ENCODE data around the gene RABGAP1.

RABGAP1 gene

GRCh38 chr9:123058834-123059233 is 118.0 kb downstream of the RABGAP1 start:
- H3K36me3 ChIP-seq (ENCODE audit: control insufficient read depth in 5 of 5, insufficient read depth in 5 of 5, low read length in 5 of 5), result peaks cover 0 to 12% (median 2%) of the 10 kb centered on the region in 5 donors
- H3K27ac ChIP-seq (ENCODE audit: low read depth, low read length), result no peak overlapping the region
- H3K4me1 ChIP-seq (ENCODE audit: control insufficient read depth in 5 of 5, insufficient read depth in 5 of 5, low read length in 5 of 5), result no peaks in the 10 kb centered on the region
- H3K27me3 ChIP-seq (ENCODE audit: control insufficient read depth in 5 of 5, insufficient read depth in 4 of 5, low read length in 5 of 5), result no peaks in the 10 kb centered on the region
- no peak overlapping the region for H3K9ac ChIP-seq (ENCODE audit: low read length in 5 of 5)
- H3K9me3 ChIP-seq (ENCODE audit: control insufficient read depth in 5 of 5, low read length in 5 of 5), result no peaks in the 10 kb centered on the region
- H3K4me3 ChIP-seq (ENCODE audit: low read depth in 1 of 5, low read length in 5 of 5), result no peak overlapping the region

DNA sequence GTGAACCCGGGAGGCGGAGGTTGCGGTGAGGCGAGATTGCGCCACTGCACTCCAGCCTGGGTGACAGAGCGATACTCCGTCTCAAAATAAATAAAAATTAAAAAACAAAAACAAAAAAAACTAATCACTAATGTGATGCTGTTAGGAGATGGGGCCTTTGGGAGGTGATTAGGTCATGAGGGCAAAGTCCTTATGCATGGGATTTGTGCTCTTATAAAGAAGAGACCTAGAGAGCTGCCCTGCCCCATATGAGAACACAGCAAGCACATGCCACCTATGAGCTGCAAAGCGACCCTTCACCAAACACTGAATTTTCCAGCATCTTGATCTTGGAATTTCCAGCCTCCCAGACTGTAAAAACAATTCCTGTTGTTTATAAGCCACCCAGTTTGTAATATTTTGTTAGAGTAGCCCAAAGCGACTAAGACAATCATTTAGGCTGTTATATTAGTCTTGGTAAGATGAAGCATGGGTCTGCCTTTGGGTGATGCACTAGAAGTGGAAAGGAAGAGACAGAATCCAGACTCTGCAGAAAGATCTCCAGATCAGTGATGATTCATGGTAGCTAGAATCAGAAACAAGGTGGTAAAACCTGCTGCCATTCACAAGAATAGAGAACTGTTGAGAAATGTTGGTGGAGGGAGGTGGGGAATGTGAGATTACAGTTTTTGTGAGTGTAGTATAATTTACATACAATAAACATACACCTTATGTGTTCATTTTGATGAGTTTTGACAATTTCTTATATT is 118.8 kb downstream of the RABGAP1 start:
- no peaks in the 10 kb centered on the region for H3K27me3 ChIP-seq (ENCODE audit: control insufficient read depth in 5 of 5, insufficient read depth in 4 of 5, low read length in 5 of 5)
- no peaks in the 10 kb centered on the region for H3K4me1 ChIP-seq (ENCODE audit: control insufficient read depth in 5 of 5, insufficient read depth in 5 of 5, low read length in 5 of 5)
- H3K9ac ChIP-seq (ENCODE audit: low read length in 5 of 5), result no peak overlapping the region
- no peak overlapping the region for H3K27ac ChIP-seq (ENCODE audit: low read depth, low read length)
- no peak overlapping the region for H3K4me3 ChIP-seq (ENCODE audit: low read depth in 1 of 5, low read length in 5 of 5)
- peaks cover 0 to 14% (median 2%) of the 10 kb centered on the region in 5 donors for H3K36me3 ChIP-seq (ENCODE audit: control insufficient read depth in 5 of 5, insufficient read depth in 5 of 5, low read length in 5 of 5)
- no peaks in the 10 kb centered on the region for H3K9me3 ChIP-seq (ENCODE audit: control insufficient read depth in 5 of 5, low read length in 5 of 5)

GRCh38 chr9:123061216-123061615 is 120.4 kb downstream of the RABGAP1 start:
- H3K9me3 ChIP-seq (ENCODE audit: control insufficient read depth in 5 of 5, low read length in 5 of 5), result no peaks in the 10 kb centered on the region
- H3K4me1 ChIP-seq (ENCODE audit: control insufficient read depth in 5 of 5, insufficient read depth in 5 of 5, low read length in 5 of 5), result no peaks in the 10 kb centered on the region
- H3K4me3 ChIP-seq (ENCODE audit: low read depth in 1 of 5, low read length in 5 of 5), result no peak overlapping the region
- no peaks in the 10 kb centered on the region for H3K27me3 ChIP-seq (ENCODE audit: control insufficient read depth in 5 of 5, insufficient read depth in 4 of 5, low read length in 5 of 5)
- no peak overlapping the region for H3K27ac ChIP-seq (ENCODE audit: low read depth, low read length)
- peaks cover 10 to 22% (median 15%) of the 10 kb centered on the region in 5 donors for H3K36me3 ChIP-seq (ENCODE audit: control insufficient read depth in 5 of 5, insufficient read depth in 5 of 5, low read length in 5 of 5)
- H3K9ac ChIP-seq (ENCODE audit: low read length in 5 of 5), result no peak overlapping the region

- no peaks in the 10 kb centered on the region for H3K9me3 ChIP-seq (ENCODE audit: control insufficient read depth in 5 of 5, low read length in 5 of 5)
- no peaks in the 10 kb centered on the region for H3K27me3 ChIP-seq (ENCODE audit: control insufficient read depth in 5 of 5, insufficient read depth in 4 of 5, low read length in 5 of 5)
- H3K4me3 ChIP-seq (ENCODE audit: low read depth in 1 of 5, low read length in 5 of 5), result no peak overlapping the region
- H3K36me3 ChIP-seq (ENCODE audit: control insufficient read depth in 5 of 5, insufficient read depth in 5 of 5, low read length in 5 of 5), result peaks cover 17 to 34% (median 26%) of the 10 kb centered on the region in 5 donors
- H3K27ac ChIP-seq (ENCODE audit: low read depth, low read length), result no peak overlapping the region
- no peak overlapping the region for H3K9ac ChIP-seq (ENCODE audit: low read length in 5 of 5)
- H3K4me1 ChIP-seq (ENCODE audit: control insufficient read depth in 5 of 5, insufficient read depth in 5 of 5, low read length in 5 of 5), result no peaks in the 10 kb centered on the region
Measured at GRCh38 chr9:123062351-123063176, 121.7 kb downstream of the RABGAP1 start.

DNA sequence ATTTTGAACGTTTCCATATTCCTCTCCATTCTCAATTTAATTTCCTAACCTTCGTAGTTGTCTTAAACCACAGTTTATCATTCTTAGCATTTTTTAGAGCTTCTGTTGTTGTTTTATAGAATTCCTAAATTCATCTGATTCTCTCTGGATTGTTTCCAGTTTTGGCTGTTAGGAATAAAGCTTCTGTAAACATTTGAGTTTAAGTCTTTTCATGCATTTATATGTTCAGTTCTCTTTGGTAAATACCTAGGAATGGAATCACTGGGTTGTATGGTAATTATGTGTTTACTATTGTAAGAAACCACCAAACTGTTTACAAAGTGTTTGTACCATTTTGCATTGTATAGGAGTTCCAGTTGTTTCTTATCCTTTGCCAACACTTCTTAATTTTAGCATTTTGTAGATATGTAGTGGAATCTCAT is 122.4 kb downstream of the RABGAP1 start:
- no peak overlapping the region for H3K9ac ChIP-seq (ENCODE audit: low read length in 5 of 5)
- no peaks in the 10 kb centered on the region for H3K4me1 ChIP-seq (ENCODE audit: control insufficient read depth in 5 of 5, insufficient read depth in 5 of 5, low read length in 5 of 5)
- no peaks in the 10 kb centered on the region for H3K27me3 ChIP-seq (ENCODE audit: control insufficient read depth in 5 of 5, insufficient read depth in 4 of 5, low read length in 5 of 5)
- H3K9me3 ChIP-seq (ENCODE audit: control insufficient read depth in 5 of 5, low read length in 5 of 5), result no peaks in the 10 kb centered on the region
- no peak overlapping the region for H3K4me3 ChIP-seq (ENCODE audit: low read depth in 1 of 5, low read length in 5 of 5)
- H3K27ac ChIP-seq (ENCODE audit: low read depth, low read length), result no peak overlapping the region
- peaks cover 20 to 39% (median 29%) of the 10 kb centered on the region in 5 donors for H3K36me3 ChIP-seq (ENCODE audit: control insufficient read depth in 5 of 5, insufficient read depth in 5 of 5, low read length in 5 of 5)

GRCh38 chr9:123063896-123064295 is 123.1 kb downstream of the RABGAP1 start:
- Histone ChIP-seq H3K4me3 (ENCODE audit: low read depth in 1 of 5, low read length in 5 of 5) (no peak overlapping the region), H3K36me3 (ENCODE audit: control insufficient read depth in 5 of 5, insufficient read depth in 5 of 5, low read length in 5 of 5) (peaks cover 20 to 39% (median 29%) of the 10 kb centered on the region in 5 donors), H3K9ac (ENCODE audit: low read length in 5 of 5) (no peak overlapping the region), H3K27ac (ENCODE audit: low read depth, low read length) (no peak overlapping the region), H3K9me3 (ENCODE audit: control insufficient read depth in 5 of 5, low read length in 5 of 5) (no peaks in the 10 kb centered on the region), H3K27me3 (ENCODE audit: control insufficient read depth in 5 of 5, insufficient read depth in 4 of 5, low read length in 5 of 5) (no peaks in the 10 kb centered on the region), H3K4me1 (ENCODE audit: control insufficient read depth in 5 of 5, insufficient read depth in 5 of 5, low read length in 5 of 5) (no peaks in the 10 kb centered on the region)

- H3K4me1 ChIP-seq (ENCODE audit: control insufficient read depth in 5 of 5, insufficient read depth in 5 of 5, low read length in 5 of 5), result peaks cover 0 to 4% (median 0%) of the 10 kb centered on the region in 5 donors
- H3K36me3 ChIP-seq (ENCODE audit: control insufficient read depth in 5 of 5, insufficient read depth in 5 of 5, low read length in 5 of 5), result peaks cover 20 to 39% (median 29%) of the 10 kb centered on the region in 5 donors
Measured at GRCh38 chr9:123064716-123065115, 123.9 kb downstream of the RABGAP1 start.

GRCh38 chr9:123065196-123065595 is 124.4 kb downstream of the RABGAP1 start:
- no peak overlapping the region for H3K27ac ChIP-seq (ENCODE audit: low read depth, low read length)
- peaks cover 0 to 4% (median 0%) of the 10 kb centered on the region in 5 donors for H3K4me1 ChIP-seq (ENCODE audit: control insufficient read depth in 5 of 5, insufficient read depth in 5 of 5, low read length in 5 of 5)
- peaks cover 20 to 43% (median 30%) of the 10 kb centered on the region in 5 donors for H3K36me3 ChIP-seq (ENCODE audit: control insufficient read depth in 5 of 5, insufficient read depth in 5 of 5, low read length in 5 of 5)
- H3K9me3 ChIP-seq (ENCODE audit: control insufficient read depth in 5 of 5, low read length in 5 of 5), result no peaks in the 10 kb centered on the region
- no peak overlapping the region for H3K4me3 ChIP-seq (ENCODE audit: low read depth in 1 of 5, low read length in 5 of 5)
- no peak overlapping the region for H3K9ac ChIP-seq (ENCODE audit: low read length in 5 of 5)
- no peaks in the 10 kb centered on the region for H3K27me3 ChIP-seq (ENCODE audit: control insufficient read depth in 5 of 5, insufficient read depth in 4 of 5, low read length in 5 of 5)

More at GRCh38 chr9:123064716-123065115, 123.9 kb downstream of the RABGAP1 start:
- no peak overlapping the region for H3K4me3 ChIP-seq (ENCODE audit: low read depth in 1 of 5, low read length in 5 of 5)
- H3K27me3 ChIP-seq (ENCODE audit: control insufficient read depth in 5 of 5, insufficient read depth in 4 of 5, low read length in 5 of 5), result no peaks in the 10 kb centered on the region
- H3K27ac ChIP-seq (ENCODE audit: low read depth, low read length), result no peak overlapping the region
- H3K9me3 ChIP-seq (ENCODE audit: control insufficient read depth in 5 of 5, low read length in 5 of 5), result no peaks in the 10 kb centered on the region
- H3K9ac ChIP-seq (ENCODE audit: low read length in 5 of 5), result no peak overlapping the region

- peaks cover 0 to 4% (median 0%) of the 10 kb centered on the region in 5 donors for H3K4me1 ChIP-seq (ENCODE audit: control insufficient read depth in 5 of 5, insufficient read depth in 5 of 5, low read length in 5 of 5)
- H3K9ac ChIP-seq (ENCODE audit: low read length in 5 of 5), result no peak overlapping the region
- no peaks in the 10 kb centered on the region for H3K9me3 ChIP-seq (ENCODE audit: control insufficient read depth in 5 of 5, low read length in 5 of 5)
- no peak overlapping the region for H3K4me3 ChIP-seq (ENCODE audit: low read depth in 1 of 5, low read length in 5 of 5)
- H3K27ac ChIP-seq (ENCODE audit: low read depth, low read length), result no peak overlapping the region
- peaks cover 20 to 52% (median 40%) of the 10 kb centered on the region in 5 donors for H3K36me3 ChIP-seq (ENCODE audit: control insufficient read depth in 5 of 5, insufficient read depth in 5 of 5, low read length in 5 of 5)
- no peaks in the 10 kb centered on the region for H3K27me3 ChIP-seq (ENCODE audit: control insufficient read depth in 5 of 5, insufficient read depth in 4 of 5, low read length in 5 of 5)
Measured at GRCh38 chr9:123067136-123067535, 126.3 kb downstream of the RABGAP1 start.

DNA sequence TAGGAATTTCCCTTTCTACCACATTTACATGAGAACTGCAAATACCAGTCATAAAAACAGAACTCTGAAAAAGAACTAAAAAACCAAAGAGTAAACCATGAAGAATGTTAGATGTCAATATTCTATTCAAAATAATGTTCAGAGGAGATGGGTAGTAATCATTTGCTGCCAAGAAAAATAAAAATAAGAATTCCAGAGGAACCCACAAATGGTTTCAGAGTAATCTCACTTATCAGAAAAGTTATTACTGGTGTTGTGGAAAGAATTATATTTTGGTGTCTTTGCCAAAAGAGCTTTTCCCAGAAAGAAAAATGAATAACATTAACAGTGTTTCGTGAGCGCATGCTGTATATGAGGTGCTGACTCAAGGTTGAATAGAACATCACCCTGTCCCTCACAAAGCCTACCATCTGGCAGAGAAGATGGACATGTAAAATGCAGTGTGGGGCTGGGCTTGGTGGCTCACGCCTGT is 128.2 kb downstream of the RABGAP1 start:
- Histone ChIP-seq H3K4me3 (ENCODE audit: low read depth in 1 of 5, low read length in 5 of 5) (no peak overlapping the region), H3K4me1 (ENCODE audit: control insufficient read depth in 5 of 5, insufficient read depth in 5 of 5, low read length in 5 of 5) (peaks cover 0 to 10% (median 5%) of the 10 kb centered on the region in 5 donors), H3K9ac (ENCODE audit: low read length in 5 of 5) (no peak overlapping the region), H3K27me3 (ENCODE audit: control insufficient read depth in 5 of 5, insufficient read depth in 4 of 5, low read length in 5 of 5) (no peaks in the 10 kb centered on the region), H3K9me3 (ENCODE audit: control insufficient read depth in 5 of 5, low read length in 5 of 5) (no peaks in the 10 kb centered on the region), H3K36me3 (ENCODE audit: control insufficient read depth in 5 of 5, insufficient read depth in 5 of 5, low read length in 5 of 5) (peaks cover 20 to 66% (median 46%) of the 10 kb centered on the region in 5 donors), H3K27ac (ENCODE audit: low read depth, low read length) (no peak overlapping the region)

All from subcutaneous abdominal adipose tissue (tissue), 5 donors.